Activated CD8-positive, alpha-beta T cell treated with anti-CD3 and anti-CD28 coated beads for 36 hours (primary cell): Measurements from ENCODE around the gene RAD51B. TPM values are rescaled to one million over a fixed set of nuclear protein-coding genes. Genes with fewer than 3 reads are reported as not detected.

ENCODE experiments used
- ATAC-seq: fragments of 200-7000 bp; cut with Tn5 transposase; one replicate; pipeline ENCODE4 v1.10.0; 2021; ENCODE audit warnings: mild to moderate bottlenecking, moderate library complexity
- CTCF ChIA-PET: fragments of 350-600 bp; sonication (Branson Sonifier 250); formaldehyde crosslinking; loops from one replicate; lab custom pipeline; 2021; ENCODE audit warnings: antibody characterized with exemption; lab: Charles Lee
- POLR2A ChIA-PET: fragments of 350-600 bp; sonication (Branson Sonifier 250); formaldehyde crosslinking; loops from one replicate; lab custom pipeline; 2021; ENCODE audit warnings: antibody characterized with exemption; lab: Charles Lee
- DNase-seq: peaks from one replicate; pipeline ENCODE4 v3.0.0-alpha.2; 2020
- H3K27ac Mint-ChIP-seq: one replicate; pipeline ENCODE4 v1.8.0; 2021; ENCODE audit warnings: mild to moderate bottlenecking, mixed read lengths
- H3K27me3 Mint-ChIP-seq: one replicate; pipeline ENCODE4 v1.8.0; 2021; ENCODE audit warnings: mixed read lengths
- H3K36me3 Mint-ChIP-seq: one replicate; pipeline ENCODE4 v1.8.0; 2021; ENCODE audit warnings: low read depth, mixed read lengths
- H3K4me1 Mint-ChIP-seq: one replicate; pipeline ENCODE4 v1.8.0; 2021; ENCODE audit warnings: low read depth, mixed read lengths
- H3K4me3 Mint-ChIP-seq: one replicate; pipeline ENCODE4 v1.8.0; 2021; ENCODE audit warnings: mild to moderate bottlenecking, moderate library complexity, mixed read lengths
- H3K9me3 Mint-ChIP-seq: one replicate; pipeline ENCODE4 v1.8.0; 2021; ENCODE audit warnings: mixed read lengths
- CTCF ChIP-seq: fragments of 200-600 bp; IDR thresholded peaks from one replicate; pipeline ENCODE4 v1.8.0; 2022; ENCODE audit warnings: antibody characterized with exemption, mild to moderate bottlenecking
- intact Hi-C: fragments of 100-400 bp; cut with micrococcal nuclease; formaldehyde crosslinking; loops from one replicate; pipeline ENCODE4 v1.10.0; 2022
- total RNA-seq, 2 experiments: library from RNA; stranded (reverse); gene quantifications; one replicate each; pipeline ENCODE4 v1.2.3, GENCODE V29; 2021

RAD51B gene
- total RNA-seq, 2 experiments from 2014 or later = 38.2 to 40.6 TPM

DNA sequence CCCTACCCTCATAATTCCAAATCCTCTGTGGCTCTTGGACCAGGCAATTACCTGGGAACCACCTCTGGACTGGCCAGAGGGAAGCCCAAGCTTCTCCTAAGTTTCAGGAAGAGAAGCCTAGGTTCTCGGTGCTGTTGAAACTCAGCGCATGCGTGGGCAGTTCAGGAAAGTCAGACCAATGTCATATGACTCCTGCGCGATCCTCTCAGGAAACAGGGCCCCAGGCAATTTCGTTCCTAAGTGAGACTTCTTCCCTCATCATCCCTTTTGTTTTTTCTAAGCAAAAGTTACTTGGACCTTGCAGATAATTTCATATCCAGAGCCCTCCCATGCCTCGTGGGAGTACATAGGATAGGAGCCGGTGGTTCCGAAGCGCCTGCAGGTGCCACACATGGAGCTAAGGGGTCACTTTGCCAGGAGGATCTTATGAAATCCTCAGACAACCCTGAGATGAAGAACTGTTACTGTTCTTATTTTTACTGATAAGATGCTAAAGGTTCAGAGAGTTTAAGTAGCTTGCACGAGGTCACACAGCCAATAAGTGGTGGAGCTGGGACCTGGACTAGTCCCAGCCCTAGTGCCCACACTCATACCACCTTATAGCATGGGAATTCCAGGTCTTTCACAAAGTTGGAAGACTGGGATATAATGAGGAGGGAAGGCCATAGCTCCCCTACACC, 805.1 kb downstream of the RAD51B start:
- ATAC-seq (no peak), DNase-seq (no peak)
- intact Hi-C loops = no loop called here
- Mint-ChIP-seq H3K9me3 (no peaks in the 10 kb centered on the region), H3K36me3 (no peaks in the 10 kb centered on the region), H3K4me3 (no peak overlapping the region), H3K27me3 (peaks cover 4% of the 10 kb centered on the region), H3K4me1 (peaks cover 22% of the 10 kb centered on the region), H3K27ac (no peak overlapping the region)
- TF ChIP-seq CTCF = no peak
- ChIA-PET CTCF (interaction anchor here (2.0 to 2.1 kb wide), 2 partner anchors 13 to 164 kb away, joined by 5 to 10 read pairs; no protein-coding TSS in a partner anchor), POLR2A (no interaction called here)

DNA sequence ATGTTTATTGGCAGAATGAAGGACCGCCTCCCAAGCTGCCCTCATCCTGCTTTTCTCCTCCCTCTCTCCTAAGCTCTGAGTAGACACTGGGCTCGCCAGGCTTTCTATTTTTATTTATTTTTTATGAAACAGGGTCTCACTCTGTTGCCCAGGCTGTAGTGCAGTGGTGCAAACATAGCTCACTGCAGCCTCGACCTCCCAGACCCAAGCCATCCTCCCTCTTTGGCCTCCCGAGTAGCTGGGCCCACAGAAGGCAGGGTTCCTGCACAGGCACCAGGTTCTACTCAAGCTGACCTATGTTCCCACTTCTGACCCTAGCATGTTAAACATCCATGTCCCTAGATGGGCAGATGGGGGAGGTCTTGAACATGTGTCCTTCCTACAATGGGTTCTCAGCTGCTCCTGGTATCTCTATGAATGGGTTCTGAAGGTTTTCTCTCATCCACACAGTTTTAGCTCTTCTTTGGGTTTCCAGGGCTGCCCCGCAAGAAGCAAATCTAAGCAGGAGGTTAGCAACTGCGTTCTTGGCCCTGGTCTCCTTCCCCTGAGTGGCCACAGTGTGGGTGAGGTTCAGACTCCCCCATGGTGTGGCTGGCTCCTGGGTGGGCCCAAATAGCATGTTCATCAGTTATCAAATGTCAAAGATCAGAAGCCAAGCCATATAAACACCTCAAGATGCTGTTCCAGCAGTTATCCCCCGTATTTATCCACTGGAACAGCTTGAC, 805.9 kb downstream of the RAD51B start:
- POLR2A ChIA-PET = no interaction called here

DNA sequence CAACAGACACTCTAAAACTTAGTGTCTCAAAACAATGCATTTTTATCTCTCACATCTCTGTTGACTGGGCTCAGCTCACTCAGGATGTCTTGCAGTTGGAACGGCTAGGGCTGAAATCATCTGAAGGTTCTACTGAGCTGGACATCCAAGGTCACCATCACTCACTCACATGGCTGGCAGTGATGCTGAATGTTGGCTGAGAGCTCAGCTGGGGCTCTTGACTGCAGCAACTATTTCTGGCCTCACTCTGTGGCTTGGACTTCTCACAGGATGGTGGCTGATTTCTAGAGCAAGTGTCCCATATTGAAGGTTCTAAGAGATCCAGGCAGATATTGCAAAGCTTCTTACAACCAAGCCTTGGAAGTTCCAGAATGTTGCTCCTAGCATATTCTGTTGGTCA, 806.8 kb downstream of the RAD51B start:
- Mint-ChIP-seq H3K4me1 (peaks cover 22% of the 10 kb centered on the region), H3K4me3 (no peak overlapping the region), H3K27me3 (peaks cover 4% of the 10 kb centered on the region), H3K36me3 (no peaks in the 10 kb centered on the region), H3K27ac (no peak overlapping the region), H3K9me3 (no peaks in the 10 kb centered on the region)
- TF ChIP-seq CTCF = no peak
- ChIA-PET POLR2A (interaction anchor here (1.2 to 2.1 kb wide), 2 partner anchors 14 to 38 kb away, joined by 3 to 5 read pairs; no protein-coding TSS in a partner anchor), CTCF (interaction anchor here (2.0 to 2.1 kb wide), 2 partner anchors 12 to 162 kb away, joined by 5 to 10 read pairs; no protein-coding TSS in a partner anchor)
- ATAC-seq = no peak
- DNase-seq = no peak
- intact Hi-C loops = no loop called here

More for the DNA sequence above, 805.9 kb downstream of the RAD51B start:
- ATAC-seq = no peak
- DNase-seq = no peak
- Mint-ChIP-seq H3K27ac (no peak overlapping the region), H3K27me3 (peaks cover 4% of the 10 kb centered on the region), H3K4me1 (peaks cover 22% of the 10 kb centered on the region), H3K9me3 (no peaks in the 10 kb centered on the region), H3K36me3 (no peaks in the 10 kb centered on the region), H3K4me3 (no peak overlapping the region)
- intact Hi-C loops = no loop called here
- TF ChIP-seq CTCF = no peak
- CTCF ChIA-PET = interaction anchor here (0.6 to 2.1 kb wide), 3 partner anchors 13 to 163 kb away, joined by 3 to 10 read pairs (median 5); no protein-coding TSS in a partner anchor

- ChIA-PET POLR2A (interaction anchor here (1.2 to 2.1 kb wide), 4 partner anchors 13 to 56 kb away, joined by 3 to 5 read pairs (median 4); no protein-coding TSS in a partner anchor), CTCF (no interaction called here)
- TF ChIP-seq CTCF = no peak
- H3K4me3 Mint-ChIP-seq = no peak overlapping the region
- no peak for DNase-seq
- intact Hi-C loops = no loop called here
- H3K27me3 Mint-ChIP-seq = peaks cover 4% of the 10 kb centered on the region
- H3K9me3 Mint-ChIP-seq = no peaks in the 10 kb centered on the region
- H3K36me3 Mint-ChIP-seq = no peaks in the 10 kb centered on the region
- no peak overlapping the region for H3K27ac Mint-ChIP-seq
- no peak for ATAC-seq
- peaks cover 22% of the 10 kb centered on the region for H3K4me1 Mint-ChIP-seq
Measured at GRCh38 chr14:68627050-68627867, 807.7 kb downstream of the RAD51B start.
